H54 (cell line): ENCODE data around the gene CAMKMT.

Source experiments
- DNase-seq: peaks from one replicate; pipeline ENCODE4 v3.0.0; 2011; ENCODE audit warnings: low spot score, mixed read lengths; ENCODE audit not compliant: insufficient read length
- FAIRE-seq: peaks from 3 replicates; lab custom pipeline; 2011; peaks lifted over from hg19 to GRCh38; lab: Jason Lieb, UNC
- POLR2A ChIP-seq: IDR thresholded peaks from 2 replicates; pipeline ENCODE4 v1.6.1; 2011; ENCODE audit warnings: low read depth, mild to moderate bottlenecking, low read length

The CAMKMT gene

GRCh38 chr2:44528595-44528994 lies 166.8 kb downstream of the CAMKMT start:
- TF ChIP-seq POLR2A, result no peak
- FAIRE-seq, result peak; percentile 96
- DNase-seq, result no peak

GRCh38 chr2:44529448-44529847 lies 167.7 kb downstream of the CAMKMT start:
- DNase-seq (no peak), FAIRE-seq (peak; percentile 86)
- TF ChIP-seq POLR2A, result no peak

- TF ChIP-seq POLR2A, result no peak
- DNase-seq (no peak), FAIRE-seq (no peak)
Measured at GRCh38 chr2:44531289-44531688, 169.5 kb downstream of the CAMKMT start.

GRCh38 chr2:44532031-44532430 lies 170.3 kb downstream of the CAMKMT start:
- no peak for TF ChIP-seq POLR2A
- peak; percentile 6 for FAIRE-seq
- DNase-seq, result no peak

- DNase-seq (no peak), FAIRE-seq (no peak)
- no peak for TF ChIP-seq POLR2A
Measured at GRCh38 chr2:44533508-44533907, 171.8 kb downstream of the CAMKMT start.

GRCh38 chr2:44535376-44535775 lies 173.6 kb downstream of the CAMKMT start:
- DNase-seq (no peak), FAIRE-seq (peak; percentile 20)
- TF ChIP-seq POLR2A, result no peak

GRCh38 chr2:44537264-44537663 lies 175.5 kb downstream of the CAMKMT start:
- FAIRE-seq (peak; percentile 45), DNase-seq (no peak)
- TF ChIP-seq POLR2A, result no peak

GRCh38 chr2:44542520-44542919 lies 180.8 kb downstream of the CAMKMT start:
- FAIRE-seq (no peak), DNase-seq (no peak)
- no peak for TF ChIP-seq POLR2A

- DNase-seq, result no peak
- peak; percentile 77 for FAIRE-seq
- TF ChIP-seq POLR2A, result no peak
Measured at GRCh38 chr2:44543773-44544725, 182.3 kb downstream of the CAMKMT start.

- FAIRE-seq (no peak), DNase-seq (no peak)
- TF ChIP-seq POLR2A, result no peak
Measured at GRCh38 chr2:44545005-44545404, 183.3 kb downstream of the CAMKMT start.

- FAIRE-seq, result no peak
- no peak for TF ChIP-seq POLR2A
- no peak for DNase-seq
Measured at GRCh38 chr2:44546459-44547127, 184.8 kb downstream of the CAMKMT start.

GRCh38 chr2:44547718-44548117 lies 186.0 kb downstream of the CAMKMT start:
- no peak for FAIRE-seq
- DNase-seq, result no peak
- TF ChIP-seq POLR2A, result no peak

GRCh38 chr2:44548221-44549098 lies 186.7 kb downstream of the CAMKMT start:
- DNase-seq (no peak), FAIRE-seq (peak; percentile 74)
- TF ChIP-seq POLR2A, result no peak
